NCI-H69 (cell line): ENCODE results near the gene CYP27A1.
A peak's percentile ranks its signal among the peaks of the same experiment; 100 is the strongest.

Source experiments
- DNase-seq: peaks from one replicate; lab custom pipeline; 2025; lab: John Stamatoyannopoulos, UW

CYP27A1 gene

DNA sequence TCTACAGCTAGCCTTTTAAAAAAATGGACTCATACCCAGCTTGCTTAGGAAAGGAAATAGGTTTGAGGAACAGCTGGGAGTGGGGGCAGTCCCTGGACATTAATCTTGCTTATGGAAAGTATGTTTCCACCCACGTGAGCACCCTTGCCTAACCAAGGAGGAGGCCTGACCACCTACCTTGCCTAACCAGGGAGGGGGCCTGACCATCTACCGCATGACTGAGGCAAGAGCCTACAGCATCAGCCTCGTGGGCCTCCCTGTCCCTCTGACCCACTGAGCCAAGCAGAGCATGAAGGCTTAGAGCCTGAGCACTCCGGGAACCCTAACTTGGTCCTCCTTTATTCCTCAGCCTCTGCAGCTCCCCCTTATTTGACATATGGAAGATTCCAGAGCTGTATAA lies 29.4 kb downstream of the CYP27A1 start:
- no peak for DNase-seq

GRCh38 chr2:218812096-218812815 lies 30.3 kb downstream of the CYP27A1 start:
- no peak for DNase-seq

GRCh38 chr2:218812861-218813260 lies 30.9 kb downstream of the CYP27A1 start:
- DNase-seq, result no peak

DNA sequence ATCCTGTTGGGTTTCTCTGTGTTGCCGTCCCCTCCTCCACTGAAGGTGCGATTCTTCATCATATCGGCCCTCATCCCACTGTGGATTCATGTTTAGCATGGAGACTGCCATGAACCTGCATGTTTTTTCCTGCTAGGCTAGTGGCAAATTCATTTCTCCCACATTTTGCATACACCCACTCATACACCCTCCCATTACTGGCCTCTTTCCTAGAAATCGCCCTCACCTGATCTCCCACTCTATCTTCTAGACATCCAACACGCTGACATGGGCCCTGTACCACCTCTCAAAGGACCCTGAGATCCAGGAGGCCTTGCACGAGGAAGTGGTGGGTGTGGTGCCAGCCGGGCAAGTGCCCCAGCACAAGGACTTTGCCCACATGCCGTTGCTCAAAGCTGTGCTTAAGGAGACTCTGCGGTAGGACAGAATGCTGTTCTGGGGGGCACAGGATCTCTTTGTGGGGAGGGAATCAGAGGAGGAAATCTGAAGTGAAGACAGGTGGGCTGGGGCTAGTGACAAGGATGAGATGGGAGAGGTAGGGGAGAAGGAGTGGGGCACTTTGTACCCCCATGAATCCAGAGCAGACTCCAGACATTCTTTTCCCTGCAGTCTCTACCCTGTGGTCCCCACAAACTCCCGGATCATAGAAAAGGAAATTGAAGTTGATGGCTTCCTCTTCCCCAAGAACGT lies 32.0 kb downstream of the CYP27A1 start:
- no peak for DNase-seq

GRCh38 chr2:218814540-218815243 lies 32.7 kb downstream of the CYP27A1 start:
- no peak for DNase-seq

DNA sequence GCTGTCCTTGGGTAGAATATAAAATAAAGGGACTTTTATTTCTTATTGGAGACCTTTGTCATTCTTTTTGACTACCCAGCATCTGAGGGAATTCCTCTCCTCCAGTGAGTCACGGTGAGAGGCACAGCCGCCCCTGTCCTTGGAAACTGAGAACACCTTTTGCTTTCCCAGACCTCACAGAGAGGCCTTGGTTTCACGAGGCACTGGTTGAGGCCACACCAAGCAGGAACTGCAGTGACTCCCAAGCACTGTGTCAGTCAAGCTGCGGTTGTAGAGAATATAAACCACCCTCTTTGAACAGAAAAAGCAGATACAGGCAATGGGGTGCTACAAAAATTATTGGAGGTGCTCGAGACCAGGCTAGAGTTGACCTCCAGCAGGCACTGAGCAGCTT lies 33.3 kb downstream of the CYP27A1 start:
- DNase-seq, result no peak

- DNase-seq, result no peak
Observed at GRCh38 chr2:218815649-218816048, 33.7 kb downstream of the CYP27A1 start.

GRCh38 chr2:218816561-218817011 lies 34.6 kb downstream of the CYP27A1 start:
- DNase-seq, result no peak

DNA sequence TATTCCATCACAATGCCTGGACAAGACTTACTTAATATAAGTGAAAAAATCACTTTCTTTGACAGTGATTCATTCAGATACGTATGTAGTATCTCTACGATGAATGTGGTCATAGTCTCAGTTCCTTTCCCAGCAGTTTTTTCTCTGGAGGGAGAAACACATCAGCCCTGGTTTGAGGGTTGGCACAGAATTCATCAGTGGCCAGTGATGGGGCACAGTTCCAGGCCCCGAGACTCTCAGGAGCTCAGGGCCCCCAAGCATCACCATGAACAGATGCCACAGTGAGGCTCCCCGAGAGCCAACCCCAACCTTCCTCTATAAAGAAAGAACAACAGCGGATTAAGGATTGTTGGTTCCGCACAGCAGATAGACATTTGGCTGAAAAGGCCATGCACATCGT lies 37.1 kb downstream of the CYP27A1 start:
- no peak for DNase-seq

DNA sequence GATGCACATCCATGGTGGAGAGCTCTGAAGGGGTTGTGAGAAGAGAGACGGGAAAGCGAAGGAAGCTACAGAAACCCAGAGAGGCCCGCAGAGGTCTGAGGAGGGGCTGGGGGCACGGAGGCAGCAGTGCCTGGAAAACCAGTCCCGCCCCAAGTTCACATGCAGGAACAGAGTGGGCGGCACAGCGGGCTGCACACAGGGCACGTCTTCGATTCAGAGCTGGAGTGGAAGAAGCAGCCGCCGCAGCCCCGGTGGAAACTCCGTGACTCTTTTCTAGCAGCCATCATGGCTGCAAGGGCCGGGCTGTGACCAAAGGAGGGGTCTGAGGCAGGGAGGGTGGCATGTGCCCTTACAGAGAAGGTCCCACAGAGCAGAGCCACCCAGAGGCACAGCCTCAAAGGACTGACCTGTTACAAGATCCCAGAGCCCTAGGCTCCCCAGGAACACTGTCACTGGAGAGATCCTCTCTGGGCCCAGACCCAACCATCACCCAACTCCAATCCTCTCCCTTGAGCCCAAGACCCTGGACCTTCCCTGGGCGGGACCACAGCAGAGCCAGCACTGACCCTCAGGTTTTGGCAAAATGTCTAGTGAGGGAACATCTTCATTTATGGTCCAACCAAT lies 38.9 kb downstream of the CYP27A1 start:
- DNase-seq, result no peak

GRCh38 chr2:218821605-218822211 lies 39.8 kb downstream of the CYP27A1 start:
- DNase-seq, result no peak

GRCh38 chr2:218822622-218823021 lies 40.7 kb downstream of the CYP27A1 start:
- DNase-seq, result no peak

GRCh38 chr2:218823196-218823855 lies 41.4 kb downstream of the CYP27A1 start:
- DNase-seq, result no peak

DNA sequence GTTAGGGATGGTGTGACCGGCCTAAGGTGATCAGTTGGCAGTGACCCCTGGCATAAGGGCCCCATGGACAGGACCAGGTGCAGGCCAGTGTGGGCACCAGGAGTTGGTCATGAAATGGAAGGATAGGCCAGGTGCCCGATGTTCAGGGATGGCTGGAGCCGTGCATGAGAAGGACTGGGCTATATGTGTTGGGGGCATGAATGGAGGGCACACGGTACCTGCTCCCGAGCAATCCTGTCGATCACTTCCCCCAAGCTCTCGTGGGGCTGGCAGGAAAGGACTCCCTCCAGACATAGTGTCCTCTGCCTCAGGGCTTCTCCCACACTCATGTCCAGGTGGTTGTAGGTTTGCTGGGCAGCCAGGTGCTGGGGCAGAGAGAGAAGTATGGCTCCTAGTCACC lies 42.1 kb downstream of the CYP27A1 start:
- DNase-seq, result no peak

DNA sequence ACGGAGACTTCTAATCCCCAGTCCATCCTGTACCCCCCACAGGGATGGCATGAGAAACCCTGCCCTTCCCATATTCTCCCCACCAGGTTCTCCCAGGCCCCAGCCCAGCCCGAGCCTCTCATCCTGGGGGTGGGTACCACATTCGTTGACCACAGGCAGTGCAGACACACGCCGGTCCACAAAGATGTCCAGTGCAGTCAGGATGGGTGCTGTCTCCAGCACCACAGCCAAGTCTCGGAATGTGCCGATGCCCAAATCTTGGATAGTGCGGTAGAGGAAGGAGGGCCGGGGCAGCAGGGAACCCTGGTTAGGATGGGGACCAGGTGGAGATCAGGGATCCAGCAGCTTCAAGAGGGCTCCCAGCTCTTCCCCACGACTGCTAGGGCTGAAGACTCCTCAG lies 44.8 kb downstream of the CYP27A1 start:
- no peak for DNase-seq

GRCh38 chr2:218827701-218828476 lies 45.9 kb downstream of the CYP27A1 start:
- DNase-seq, result no peak

DNA sequence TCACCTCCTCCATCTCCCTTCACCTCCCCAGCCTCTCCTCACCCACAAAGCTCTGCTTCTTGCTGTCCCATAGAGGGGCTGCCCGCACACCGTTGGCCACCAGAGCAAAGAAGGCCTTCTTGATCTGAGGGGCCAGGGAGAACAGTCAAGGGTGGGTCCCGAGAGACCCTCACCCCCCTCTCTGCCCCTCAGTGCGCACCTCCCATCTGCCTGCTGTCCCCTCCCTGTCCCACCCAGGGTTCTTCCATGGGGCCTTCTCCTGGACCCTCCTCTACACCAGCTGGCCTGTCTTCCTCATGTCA lies 46.5 kb downstream of the CYP27A1 start:
- DNase-seq, result no peak

DNA sequence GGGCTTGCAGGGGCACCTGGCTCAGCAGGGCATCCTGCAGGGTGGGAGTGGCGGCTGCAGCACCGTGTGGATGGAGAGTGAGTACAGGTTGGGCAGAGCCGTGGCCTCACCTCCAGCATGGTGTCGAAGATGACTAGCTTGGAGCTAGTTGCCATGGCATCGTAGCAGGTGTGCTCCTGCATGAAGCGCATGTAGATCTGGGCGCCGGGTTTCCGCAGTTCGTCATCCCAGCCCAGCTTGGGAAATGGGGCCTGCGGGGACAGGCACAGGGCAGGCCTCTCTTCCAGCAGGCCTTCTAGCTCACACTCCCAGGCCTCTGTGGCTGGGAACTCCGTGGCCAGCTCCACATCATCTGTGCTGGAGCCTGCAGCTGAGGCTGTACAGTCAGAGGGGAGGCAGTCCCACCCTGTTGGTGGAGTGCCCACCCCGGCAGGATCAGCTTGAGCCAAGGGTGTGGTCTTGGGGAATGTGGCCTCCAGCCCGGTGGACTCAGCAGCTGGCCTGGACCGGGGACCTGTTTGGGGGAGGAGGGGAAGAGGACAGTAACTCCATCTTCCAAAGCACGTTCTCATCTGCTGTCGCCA lies 48.0 kb downstream of the CYP27A1 start:
- peak; percentile 51 for DNase-seq

DNA sequence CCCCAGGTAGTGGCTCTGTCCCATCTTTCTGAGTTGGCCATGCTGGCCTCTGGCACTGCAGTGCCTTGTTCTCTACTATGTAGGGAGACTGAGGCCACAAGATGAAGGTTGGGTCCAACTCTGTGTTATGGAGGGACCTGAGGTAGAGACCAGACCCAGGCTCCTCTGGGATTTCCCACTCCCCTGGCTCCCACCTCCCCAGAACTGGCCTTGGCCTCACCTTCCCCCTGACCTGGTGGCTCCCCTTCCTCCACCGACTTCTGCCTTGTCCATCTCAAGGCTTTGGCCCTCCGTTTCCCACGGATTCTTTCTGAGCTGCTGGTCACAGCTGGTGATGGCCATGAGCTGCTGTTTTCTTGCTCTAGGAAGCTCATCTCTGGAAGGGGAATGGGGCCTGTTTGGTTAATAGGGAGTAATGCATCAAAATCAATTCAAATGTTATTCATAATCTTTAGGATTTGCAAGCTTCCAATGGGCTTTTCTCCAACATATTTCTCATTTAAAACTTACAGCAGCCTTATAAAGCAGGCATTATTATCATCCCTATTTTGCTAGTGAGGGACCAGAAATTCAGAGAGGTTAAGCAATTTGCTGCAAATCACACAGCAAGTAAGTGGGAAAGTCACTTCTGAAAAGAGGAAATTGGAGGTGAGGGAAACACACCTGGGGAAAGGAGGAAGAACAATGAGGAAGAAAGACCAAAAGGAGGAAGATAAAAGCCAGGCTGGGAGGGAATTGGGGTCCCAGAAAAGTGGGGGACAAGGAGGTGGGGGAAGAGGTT lies 48.8 kb downstream of the CYP27A1 start:
- DNase-seq, result no peak
